ENCODE data around the gene ATG101. TPM values are rescaled to one million over a fixed set of nuclear protein-coding genes. Genes with fewer than 3 reads are reported as not detected.

The ATG101 gene
- total RNA-seq, 4 donors from 2014 or later = 36.7 to 54.7 (median 40.4) TPM

DNA sequence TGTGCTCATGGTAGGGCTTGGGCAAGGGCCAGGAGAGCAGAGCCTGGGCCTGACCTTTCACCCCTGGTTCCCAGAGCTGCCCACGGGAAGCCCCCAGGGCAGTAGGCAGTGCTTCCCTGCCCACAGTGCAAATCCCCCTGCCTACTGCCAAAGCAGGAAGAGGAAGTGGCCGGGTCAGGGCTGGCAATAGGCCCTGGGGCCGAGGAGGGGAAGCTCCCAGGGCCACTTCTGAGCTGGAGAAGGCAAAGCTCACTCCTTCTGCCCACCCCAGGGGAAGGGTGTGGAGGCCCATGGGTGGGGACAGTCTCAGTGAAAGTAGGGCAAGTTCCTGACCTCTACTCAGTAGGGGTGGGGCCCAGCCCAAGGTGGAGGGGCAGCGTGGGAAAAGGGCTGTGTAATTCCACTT, 24.0 kb upstream of the ATG101 start:
- Histone ChIP-seq H3K36me3 (no peaks in the 10 kb centered on the region), H3K4me1 (peaks cover 22 to 75% (median 44%) of the 10 kb centered on the region in 3 donors), H3K4me3 (no peak overlapping the region), H3K9me3 (no peaks in the 10 kb centered on the region), H3K27ac (peak overlapping the region; percentile 44 to 85 (median 82)), H3K27me3 (peaks cover 0 to 9% (median 0%) of the 10 kb centered on the region in 4 donors)
- no peak for DNase-seq
- intact Hi-C loops (cut with DNase I) = no loop called here
- TF ChIP-seq, protein P1, sequence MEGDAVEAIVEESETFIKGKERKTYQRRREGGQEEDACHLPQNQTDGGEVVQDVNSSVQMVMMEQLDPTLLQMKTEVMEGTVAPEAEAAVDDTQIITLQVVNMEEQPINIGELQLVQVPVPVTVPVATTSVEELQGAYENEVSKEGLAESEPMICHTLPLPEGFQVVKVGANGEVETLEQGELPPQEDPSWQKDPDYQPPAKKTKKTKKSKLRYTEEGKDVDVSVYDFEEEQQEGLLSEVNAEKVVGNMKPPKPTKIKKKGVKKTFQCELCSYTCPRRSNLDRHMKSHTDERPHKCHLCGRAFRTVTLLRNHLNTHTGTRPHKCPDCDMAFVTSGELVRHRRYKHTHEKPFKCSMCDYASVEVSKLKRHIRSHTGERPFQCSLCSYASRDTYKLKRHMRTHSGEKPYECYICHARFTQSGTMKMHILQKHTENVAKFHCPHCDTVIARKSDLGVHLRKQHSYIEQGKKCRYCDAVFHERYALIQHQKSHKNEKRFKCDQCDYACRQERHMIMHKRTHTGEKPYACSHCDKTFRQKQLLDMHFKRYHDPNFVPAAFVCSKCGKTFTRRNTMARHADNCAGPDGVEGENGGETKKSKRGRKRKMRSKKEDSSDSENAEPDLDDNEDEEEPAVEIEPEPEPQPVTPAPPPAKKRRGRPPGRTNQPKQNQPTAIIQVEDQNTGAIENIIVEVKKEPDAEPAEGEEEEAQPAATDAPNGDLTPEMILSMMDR (IDR thresholded peaks at IDR 0.05) = no peak
- TF ChIP-seq POLR2A (IDR thresholded peaks at IDR 0.05) = no peak
- WGBS, 2 donors = 67% methylated on average over 1 of the region's 4 CpGs; no CpG with 5 or more reads in 1 of the 2 donors

- 90 to 91% methylated on average over 7 of the region's 7 CpGs for WGBS, 2 donors
- peaks cover 30 to 79% (median 44%) of the 10 kb centered on the region in 3 donors for H3K4me1 ChIP-seq
- H3K27me3 ChIP-seq = peaks cover 0 to 9% (median 0%) of the 10 kb centered on the region in 4 donors
- DNase-seq = no peak
- TF ChIP-seq, protein P1 (IDR thresholded peaks at IDR 0.05) = no peak
- TF ChIP-seq POLR2A (IDR thresholded peaks at IDR 0.05) = no peak
- no peaks in the 10 kb centered on the region for H3K36me3 ChIP-seq
- no peak overlapping the region for H3K4me3 ChIP-seq
- intact Hi-C loops (cut with DNase I) = no loop called here
- peak overlapping the region in 1 of 4 donors; percentile 84 for H3K27ac ChIP-seq
- H3K9me3 ChIP-seq = no peaks in the 10 kb centered on the region
Measured at GRCh38 chr12:52046859-52047258, 22.9 kb upstream of the ATG101 start.

- TF ChIP-seq POLR2A (IDR thresholded peaks at IDR 0.05) = no peak
- TF ChIP-seq, protein P1 (IDR thresholded peaks at IDR 0.05) = no peak
- H3K36me3 ChIP-seq = peaks cover 0 to under 1% (median 0%) of the 10 kb centered on the region in 3 donors
- peaks cover 0 to 9% (median 0%) of the 10 kb centered on the region in 4 donors for H3K27me3 ChIP-seq
- intact Hi-C loops (cut with DNase I) = no loop called here
- H3K4me1 ChIP-seq = peaks cover 26 to 81% (median 52%) of the 10 kb centered on the region in 3 donors
- H3K9me3 ChIP-seq = no peaks in the 10 kb centered on the region
- H3K4me3 ChIP-seq = no peak overlapping the region
- 70 to 80% methylated on average over 4 of the region's 4 CpGs for WGBS, 2 donors
- no peak overlapping the region for H3K27ac ChIP-seq
- no peak for DNase-seq
Measured at GRCh38 chr12:52049286-52049685, 20.5 kb upstream of the ATG101 start.

DNA sequence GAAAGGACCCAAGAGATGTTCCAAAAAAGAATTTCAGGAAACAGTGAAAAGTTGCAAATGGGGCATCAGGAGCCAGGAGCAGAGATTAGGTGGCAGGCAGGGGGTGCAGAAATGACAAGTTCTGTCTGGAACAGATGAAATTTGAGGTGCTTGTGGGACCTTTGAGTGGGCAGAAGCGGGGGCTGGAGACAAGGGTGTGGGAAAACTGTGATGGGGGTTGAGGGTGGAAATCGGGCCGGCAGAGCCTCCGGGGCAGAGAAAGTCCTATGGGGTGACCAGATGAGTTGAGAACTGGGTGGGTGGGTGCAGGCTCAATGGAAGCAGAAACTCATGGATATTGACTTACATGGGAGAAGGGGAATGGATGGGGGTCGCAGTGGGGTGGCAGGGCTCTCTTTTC, 20.1 kb upstream of the ATG101 start:
- Histone ChIP-seq H3K27ac (peak overlapping the region in 3 of 4 donors; percentile 88 to 98 (median 95)), H3K4me1 (peaks cover 26 to 79% (median 48%) of the 10 kb centered on the region in 3 donors)
- intact Hi-C loops (cut with DNase I) = no loop called here

DNA sequence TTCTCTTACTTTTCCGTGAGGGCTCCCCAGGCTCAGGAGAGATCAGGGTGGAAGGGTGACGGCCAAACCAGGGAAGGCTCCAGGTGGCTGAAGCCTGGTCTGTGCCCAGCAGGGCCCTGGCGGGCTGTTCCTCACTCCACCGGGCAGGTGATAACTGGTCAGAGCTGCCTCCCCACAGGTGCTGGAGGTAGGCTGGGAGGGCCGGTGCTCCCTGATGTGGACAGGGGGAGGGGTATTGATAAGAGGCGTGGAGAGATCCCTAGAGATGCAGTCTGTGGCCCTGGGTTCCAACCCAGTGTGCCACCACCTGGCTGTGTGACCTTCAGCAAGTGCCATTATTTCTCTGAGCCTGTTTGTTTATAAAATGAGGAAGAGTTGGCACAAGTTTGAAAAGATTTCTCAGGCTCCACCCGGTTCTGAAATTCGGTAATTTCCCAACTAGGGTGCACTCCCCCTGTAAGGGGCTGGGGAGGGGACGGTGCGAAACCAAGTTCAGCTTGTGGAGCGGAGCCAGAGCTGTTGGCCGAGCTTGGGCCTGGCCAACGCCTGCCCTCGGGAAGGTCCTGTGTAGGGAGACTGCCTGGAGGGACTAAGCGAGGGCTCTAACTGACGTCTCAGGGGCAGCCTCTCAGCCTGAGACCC, 19.5 kb upstream of the ATG101 start:
- Histone ChIP-seq H3K27me3 (peaks cover 0 to 9% (median 0%) of the 10 kb centered on the region in 4 donors), H3K27ac (peak overlapping the region; percentile 88 to 98 (median 92)), H3K4me1 (peaks cover 26 to 73% (median 42%) of the 10 kb centered on the region in 3 donors), H3K9me3 (no peaks in the 10 kb centered on the region), H3K4me3 (peak overlapping the region; percentile 36 to 66 (median 54)), H3K36me3 (peaks cover 0 to 9% (median 4%) of the 10 kb centered on the region in 3 donors)
- intact Hi-C loops (cut with DNase I) = no loop called here
- TF ChIP-seq, protein P1 (IDR thresholded peaks at IDR 0.05) = no peak
- no peak for TF ChIP-seq POLR2A (IDR thresholded peaks at IDR 0.05)
- WGBS, 2 donors = 24 to 45% methylated on average over 5 to 7 of the region's 16 CpGs
- no peak for DNase-seq

More for the DNA sequence above, 20.1 kb upstream of the ATG101 start:
- Histone ChIP-seq H3K27me3 (peaks cover 0 to 9% (median 0%) of the 10 kb centered on the region in 4 donors), H3K9me3 (no peaks in the 10 kb centered on the region), H3K36me3 (peaks cover 0 to 4% (median 3%) of the 10 kb centered on the region in 3 donors), H3K4me3 (no peak overlapping the region)
- TF ChIP-seq, protein P1 (IDR thresholded peaks at IDR 0.05) = no peak
- no peak for TF ChIP-seq POLR2A (IDR thresholded peaks at IDR 0.05)
- DNase-seq = no peak
- WGBS, 2 donors = 82 to 91% methylated on average over 5 of the region's 5 CpGs
